GM19238 (cell line): ENCODE data around the gene ROR2.

ENCODE experiments used
- DNase-seq: peaks from one replicate; pipeline ENCODE4 v3.0.0; 2011; ENCODE audit warnings: low spot score; ENCODE audit not compliant: insufficient read length

ROR2 gene

DNA sequence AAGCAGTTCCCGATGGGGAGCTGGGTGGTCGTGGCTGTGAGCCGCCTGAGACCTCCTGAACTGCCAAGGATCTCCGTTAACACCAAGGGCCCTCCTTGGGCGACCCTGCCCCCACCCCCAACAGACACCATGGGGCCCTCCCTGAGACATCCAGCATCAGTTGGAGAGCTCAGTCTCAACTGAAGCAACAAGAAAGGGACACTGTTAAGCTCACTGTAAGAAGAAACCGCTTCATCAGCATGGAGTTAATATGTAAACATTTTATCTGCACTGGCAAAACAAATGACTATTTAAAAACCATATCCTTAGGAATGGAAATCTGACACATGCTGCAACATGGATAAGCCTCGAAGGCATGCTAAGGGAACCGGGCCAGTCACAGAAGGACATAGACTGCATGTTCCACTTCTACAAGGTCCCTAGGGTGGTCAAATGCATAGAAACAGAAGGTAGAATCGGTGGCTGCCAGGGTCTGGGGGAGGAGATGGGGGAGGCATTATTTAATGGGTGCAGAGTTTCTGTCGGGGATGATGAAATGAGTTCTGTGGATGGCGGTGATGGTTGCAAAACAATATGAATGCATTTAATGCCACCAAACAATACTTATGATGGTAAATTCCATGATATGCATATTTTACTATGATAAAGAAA, 47.4 kb downstream of the ROR2 start:
- no peak for DNase-seq

- DNase-seq = no peak
These were observed 49.2 kb downstream of the ROR2 start for GRCh38 chr9:91900797-91901177.

DNA sequence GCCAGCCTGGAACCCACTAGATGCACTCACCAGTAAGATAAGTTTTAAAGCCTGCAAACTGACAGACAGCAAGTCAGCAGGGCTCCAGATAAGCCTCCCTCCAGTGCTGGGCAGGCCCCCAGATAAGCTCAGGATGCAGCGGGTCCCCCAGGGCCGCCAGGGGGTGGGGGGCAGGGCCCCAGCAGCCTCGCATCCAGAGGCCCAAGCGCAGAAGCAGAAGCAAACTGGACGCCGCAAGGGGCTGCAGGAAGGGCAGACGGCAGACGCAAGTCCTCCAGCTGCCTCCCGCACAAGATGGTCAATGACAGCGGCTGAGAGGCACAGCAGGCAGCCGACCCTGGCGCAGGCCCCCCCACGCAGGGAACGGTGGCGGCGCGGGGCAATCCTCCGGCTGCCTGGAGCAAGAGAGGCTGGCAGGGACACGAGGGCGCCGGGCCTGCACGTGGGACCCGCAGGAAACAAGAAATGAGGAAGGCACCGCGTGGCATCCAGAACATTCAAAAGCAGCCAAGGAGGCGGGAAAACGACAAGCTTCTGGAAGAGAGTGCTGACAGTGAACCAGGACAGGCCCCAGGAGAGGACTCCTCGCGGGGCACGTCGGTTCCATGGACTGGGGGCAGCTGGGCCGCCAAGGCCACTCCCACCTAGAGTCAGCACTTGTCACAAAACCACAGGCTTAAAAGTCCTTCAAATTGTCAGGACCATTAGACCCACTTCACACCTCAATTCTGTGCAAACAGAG, 49.8 kb downstream of the ROR2 start:
- no peak for DNase-seq

- DNase-seq = no peak
These were observed 50.4 kb downstream of the ROR2 start for GRCh38 chr9:91899594-91899993.

DNA sequence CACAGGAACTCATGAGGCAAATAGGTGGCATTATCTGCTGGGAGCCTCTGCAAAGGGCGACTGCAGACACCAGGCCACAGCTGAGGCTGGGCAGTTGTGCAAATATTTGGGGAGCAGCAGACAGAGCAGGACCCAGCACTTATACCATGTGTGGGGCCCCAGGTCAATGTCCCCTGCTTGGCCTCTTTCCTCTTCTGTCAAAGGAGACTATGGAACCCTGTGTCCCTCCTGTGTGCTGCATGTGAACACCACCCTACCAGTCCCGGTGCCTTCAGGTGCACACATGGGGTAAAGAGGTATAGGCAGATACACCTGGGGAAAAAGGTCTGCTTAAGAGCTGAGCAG, 50.8 kb downstream of the ROR2 start:
- no peak for DNase-seq

DNA sequence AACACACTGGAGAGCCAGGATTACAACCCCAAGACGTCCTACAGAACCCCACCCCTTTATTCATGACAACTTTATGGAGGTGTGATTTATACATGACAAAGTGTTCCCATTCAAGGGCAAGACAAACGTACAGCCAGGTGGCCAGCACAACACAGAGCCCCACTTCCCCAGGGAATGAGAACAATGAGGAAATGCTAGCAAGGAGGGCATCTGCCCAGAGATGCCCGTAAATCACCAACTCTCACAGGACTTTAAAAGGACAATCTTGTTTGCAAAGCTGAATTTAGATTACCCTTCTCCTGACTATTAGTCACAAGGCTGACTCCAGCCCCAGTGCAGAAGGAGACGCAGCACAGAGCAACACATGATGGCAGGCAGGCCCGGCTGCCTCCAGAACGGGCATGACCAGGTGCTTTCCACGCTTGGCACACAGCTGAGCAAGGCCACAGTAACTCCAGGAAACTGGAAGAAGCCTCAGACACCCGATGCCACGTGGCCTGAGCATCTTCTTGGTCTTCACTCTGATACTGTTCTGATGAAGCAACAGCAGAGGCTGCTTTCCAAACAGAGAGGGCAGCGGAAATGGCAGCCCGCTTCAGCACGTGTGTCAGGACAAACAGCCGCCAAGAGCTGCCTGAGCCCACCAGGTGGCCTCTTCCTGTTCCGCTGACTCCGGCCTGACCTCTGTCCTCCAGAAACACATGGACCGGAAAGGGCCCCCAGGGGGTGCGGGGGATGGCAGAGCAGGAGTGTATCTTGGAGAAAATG, 51.4 kb downstream of the ROR2 start:
- no peak for DNase-seq

DNA sequence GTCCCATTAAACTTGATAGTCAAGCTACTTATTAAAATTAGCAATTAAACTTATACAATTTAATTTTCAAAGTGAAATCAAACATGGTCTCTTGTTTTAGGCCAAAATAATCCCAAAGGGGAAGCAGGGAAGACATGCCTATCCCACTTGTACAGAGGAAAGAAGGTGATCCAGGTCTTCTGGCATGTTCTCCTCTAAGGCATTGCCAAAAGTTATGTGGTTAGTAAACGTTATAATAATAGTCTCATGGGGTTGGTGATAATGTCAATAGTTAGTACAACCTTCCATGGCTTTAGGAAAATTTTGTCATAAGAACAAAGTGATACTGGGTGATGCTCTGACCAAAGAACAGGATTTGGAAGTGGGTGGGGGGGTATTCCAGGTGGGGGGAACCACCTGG, 52.8 kb downstream of the ROR2 start:
- DNase-seq = no peak

GRCh38 chr9:91896513-91897121, 53.4 kb downstream of the ROR2 start:
- no peak for DNase-seq

- DNase-seq = no peak
These were observed 53.9 kb downstream of the ROR2 start for GRCh38 chr9:91896097-91896496.

DNA sequence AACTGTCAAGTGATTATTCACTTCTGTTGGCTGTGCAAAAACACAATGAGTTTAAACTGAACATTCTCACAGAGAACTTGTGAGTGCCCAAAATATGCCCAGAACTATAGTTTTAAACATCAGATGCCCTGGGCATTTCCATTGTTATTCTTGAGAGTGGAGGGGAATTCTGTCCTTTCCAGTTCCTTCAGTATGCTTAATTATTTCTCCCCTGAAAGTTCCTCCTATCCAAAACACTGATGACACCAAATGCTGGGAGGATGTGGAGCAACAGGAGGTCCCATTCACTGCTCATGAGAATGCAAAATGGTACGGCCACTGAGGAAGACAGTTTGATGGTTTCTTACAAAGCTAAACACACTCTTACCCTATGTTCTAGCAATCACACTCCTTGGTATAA, 55.5 kb downstream of the ROR2 start:
- DNase-seq = no peak

- no peak for DNase-seq
These were observed 56.0 kb downstream of the ROR2 start for GRCh38 chr9:91894023-91894422.

GRCh38 chr9:91891915-91892314, 58.1 kb downstream of the ROR2 start:
- DNase-seq = no peak

DNA sequence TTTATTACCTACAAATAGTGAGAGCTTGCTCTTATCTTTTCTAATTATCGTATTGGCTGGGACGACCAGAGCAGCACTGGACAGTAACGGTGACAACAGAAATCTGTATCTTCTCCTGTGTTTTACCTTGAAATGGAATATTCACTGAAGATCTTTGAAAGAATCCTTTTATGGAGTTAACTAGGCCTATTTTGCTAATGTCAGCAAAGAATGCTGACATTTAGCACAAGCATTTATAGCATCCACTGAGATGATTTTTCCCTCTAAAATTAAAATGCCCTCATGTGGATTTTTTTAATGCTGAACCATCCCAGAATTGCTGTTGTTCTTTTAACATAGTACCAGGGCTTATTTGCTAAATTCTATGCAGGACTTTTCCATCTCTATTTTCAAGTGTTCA, 59.4 kb downstream of the ROR2 start:
- no peak for DNase-seq

- DNase-seq = no peak
These were observed 60.7 kb downstream of the ROR2 start for GRCh38 chr9:91889161-91889911.

GRCh38 chr9:91886414-91887076, 63.5 kb downstream of the ROR2 start:
- DNase-seq = no peak

DNA sequence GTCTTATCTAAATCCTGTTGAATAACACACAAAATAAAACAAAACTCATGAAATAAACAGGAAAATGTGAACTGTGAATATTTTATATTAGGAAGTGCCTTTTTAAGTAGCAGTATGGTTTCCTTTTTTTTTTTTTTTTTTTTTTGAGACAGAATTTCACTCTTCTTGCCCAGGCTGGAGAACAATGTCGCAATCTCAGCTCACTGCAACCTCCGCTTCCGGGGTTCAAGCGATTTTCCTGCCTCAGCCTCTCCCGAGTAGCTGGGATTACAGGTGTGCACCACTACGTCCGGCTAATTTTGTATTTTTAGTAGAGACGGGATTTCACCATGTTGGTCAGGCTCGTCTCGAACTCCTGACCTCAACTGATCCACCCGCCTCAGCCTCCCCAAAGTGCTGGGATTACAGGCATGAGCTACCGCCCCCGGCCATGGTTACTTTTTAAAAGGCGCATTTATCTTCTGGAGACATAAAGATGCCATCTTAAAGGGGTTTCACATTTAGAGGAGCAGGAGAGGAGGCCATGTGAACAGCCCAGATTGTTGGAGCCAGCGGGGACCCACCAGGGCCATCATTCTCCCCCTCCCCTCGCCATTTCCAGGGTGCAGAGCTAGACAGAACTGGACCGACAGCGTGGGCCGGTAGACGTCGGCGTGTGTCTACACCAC, 64.1 kb downstream of the ROR2 start:
- no peak for DNase-seq

DNA sequence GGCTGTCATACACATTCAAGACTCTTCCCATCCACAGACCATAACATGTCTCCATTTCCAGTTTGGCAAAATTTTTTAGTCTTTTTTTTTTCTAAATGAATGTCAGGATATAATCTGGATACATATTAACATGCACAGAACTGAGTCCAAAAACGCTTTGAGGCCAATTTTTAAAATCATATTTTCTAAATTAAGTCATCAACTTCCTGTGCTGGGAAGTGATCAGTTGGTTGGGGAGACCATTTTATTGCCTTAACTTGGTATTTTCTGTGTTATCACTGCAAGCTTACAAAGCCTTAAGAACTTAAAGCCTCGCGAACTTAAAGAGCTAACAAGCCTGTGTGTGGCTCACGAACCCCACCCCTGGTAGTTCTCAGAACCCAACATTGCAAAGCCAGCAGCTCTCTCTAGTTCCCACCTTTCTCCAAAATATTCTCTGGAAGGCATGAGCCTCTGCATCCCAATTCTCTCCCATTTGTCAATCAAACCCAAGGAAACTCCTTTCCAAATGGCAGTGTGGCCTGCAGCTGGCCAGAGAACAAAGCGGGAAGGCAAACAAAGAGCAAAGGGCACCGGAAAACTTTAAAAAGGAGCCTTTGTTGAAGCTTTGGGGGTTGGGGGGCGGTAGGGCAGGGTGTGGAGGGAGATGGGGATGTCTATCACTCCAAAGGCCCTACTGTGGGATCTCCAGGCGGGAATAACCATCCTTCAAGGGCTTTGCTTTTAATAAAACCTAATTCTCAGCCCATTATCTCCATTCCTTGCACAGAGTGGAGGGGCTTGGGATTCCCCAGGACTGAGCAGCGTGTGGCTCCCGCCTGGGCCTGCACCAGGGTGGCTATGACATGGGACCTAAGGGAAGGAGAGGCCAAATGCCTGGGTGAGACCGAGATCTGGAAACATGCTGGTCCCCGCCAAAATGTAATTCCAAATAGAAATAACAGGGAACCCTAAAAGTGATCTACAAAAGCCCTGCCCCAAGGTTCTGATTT, 65.0 kb downstream of the ROR2 start:
- no peak for DNase-seq

DNA sequence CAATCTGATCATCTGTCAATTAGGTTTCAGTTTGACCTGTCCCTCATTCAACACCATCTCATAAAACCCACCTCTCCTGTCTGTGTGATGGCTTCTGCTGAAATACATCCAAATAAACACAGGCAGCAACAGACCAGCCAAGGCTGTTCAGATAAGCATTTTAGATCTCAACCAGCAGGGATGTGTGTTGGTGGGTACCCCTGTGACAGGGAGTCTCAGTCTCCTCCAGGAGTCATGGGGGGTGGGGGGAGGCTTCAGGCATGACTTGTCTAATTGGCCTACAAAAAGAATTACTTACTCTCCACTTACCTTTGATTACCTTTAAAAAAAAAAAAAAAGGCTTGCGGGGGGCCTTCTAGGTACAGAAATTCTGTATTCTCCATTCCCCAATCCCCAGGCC, 65.9 kb downstream of the ROR2 start:
- no peak for DNase-seq

DNA sequence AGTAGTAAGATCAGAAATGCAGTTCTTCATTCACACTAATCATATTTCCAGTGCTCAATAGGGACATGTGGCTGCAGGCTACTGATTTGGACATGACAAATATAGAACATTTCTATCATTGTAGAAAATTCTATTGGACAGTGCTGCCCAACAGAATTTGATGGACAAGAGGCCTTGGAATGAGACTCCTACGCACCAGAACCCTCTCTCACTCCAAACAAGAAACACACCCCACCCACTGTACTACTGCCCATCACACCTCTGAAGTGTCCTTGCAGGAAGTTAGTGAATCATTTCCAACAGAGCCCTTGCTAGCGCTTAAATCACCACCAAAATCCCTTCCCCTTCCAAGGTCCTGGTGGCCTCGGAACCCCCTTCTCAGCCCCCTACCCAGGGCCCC, 66.5 kb downstream of the ROR2 start:
- no peak for DNase-seq
